ENCODE results near the gene WDR90. TPM values are rescaled to one million over a fixed set of nuclear protein-coding genes. Genes with fewer than 3 reads are reported as not detected.

WDR90 gene
- total and polyA plus RNA-seq, 2 experiments from 2014 or later: 25.9 to 42.2 TPM

DNA sequence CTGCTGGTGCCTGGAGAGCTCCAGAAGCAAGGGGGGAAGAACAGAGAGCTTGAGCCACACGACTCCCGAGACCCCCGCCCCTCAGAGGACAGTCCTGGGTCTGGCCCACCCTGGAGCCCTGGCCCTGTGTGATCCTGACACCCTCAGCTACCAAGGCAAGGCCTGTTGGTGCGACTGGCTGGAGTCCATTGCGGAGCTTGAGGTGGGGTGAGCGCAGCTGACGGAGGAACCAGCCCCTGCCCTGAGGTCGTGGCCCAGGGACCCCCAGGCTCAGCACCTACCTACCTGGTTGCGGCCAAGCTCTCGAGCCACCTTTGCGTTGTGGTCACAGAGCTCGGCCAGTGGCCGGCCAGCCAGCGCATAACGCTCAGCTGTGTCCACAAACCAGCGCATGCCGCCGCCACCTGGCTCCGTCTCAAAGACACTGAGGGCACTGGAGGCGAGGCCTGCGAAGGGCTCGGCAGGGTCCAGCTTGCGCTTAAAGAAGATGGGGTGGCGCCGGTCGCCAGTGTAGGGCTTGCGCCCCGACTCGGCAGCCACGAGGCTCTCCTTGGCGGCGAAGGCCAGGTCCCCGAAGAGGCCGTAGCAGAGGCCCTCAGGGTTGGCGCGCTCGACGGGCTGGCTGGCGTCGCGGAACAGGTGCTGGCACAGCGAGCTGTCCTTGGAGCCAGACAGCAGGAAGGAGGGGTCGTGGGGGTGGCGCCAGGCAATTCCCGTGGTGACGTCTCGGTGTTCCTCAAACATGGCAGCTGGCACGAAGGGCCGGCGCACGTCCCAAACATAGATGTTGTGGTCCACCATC, 37.5 kb downstream of the WDR90 start:
- Mint-ChIP-seq H3K27ac (no peak overlapping the region), H3K4me3 (no peak overlapping the region), H3K9me3 (no peaks in the 10 kb centered on the region; the same call in 1 of the 3 replicates), H3K4me1 (peaks cover 8% of the 10 kb centered on the region), H3K27me3 (ENCODE audit: insufficient read depth, low read depth, poor library complexity) (peaks cover 21% of the 10 kb centered on the region), H3K36me3 (ENCODE audit: low read depth) (peaks cover 26% of the 10 kb centered on the region)
- H3F3A ChIP-seq (replicated peaks; ENCODE audit: low read depth): peaks cover 16% of the 10 kb centered on the region
- H3K79me2 ChIP-seq (replicated peaks; ENCODE audit: insufficient read depth): no peaks in the 10 kb centered on the region; the same call in 1 of the 2 replicates
- H3K4me2 ChIP-seq: no peak overlapping the region
- no peaks in the 10 kb centered on the region for H3K9me2 ChIP-seq (ENCODE audit: insufficient read depth)
- DNase-seq (ENCODE audit: low spot score) (no peak), ATAC-seq (no peak)
- peaks cover 5% of the 10 kb centered on the region; the same call in 1 of the 2 replicates for H3K4me1 ChIP-seq (ENCODE audit: insufficient read depth)
- H3K27ac ChIP-seq (ENCODE audit: low read depth): no peak overlapping the region
- no peak overlapping the region for H3K4me3 ChIP-seq
- H3K36me3 ChIP-seq (ENCODE audit: insufficient read depth): no peaks in the 10 kb centered on the region; the same call in 1 of the 2 replicates
- H2AFZ ChIP-seq: no peak overlapping the region
- peaks cover 10% of the 10 kb centered on the region for H3K27me3 ChIP-seq (ENCODE audit: insufficient read depth)
- peaks cover 8% of the 10 kb centered on the region; the same call in 1 of the 2 replicates for H4K20me1 ChIP-seq (replicated peaks; ENCODE audit: insufficient read depth)
- TF ChIP-seq NANOG (IDR thresholded peaks at IDR 0.05; ENCODE audit: borderline replicate concordance): no peak
- TF ChIP-seq ZNF114 (CRISPR knock-in tag; IDR thresholded peaks at IDR 0.05): no peak
- TF ChIP-seq CREB1 (CRISPR knock-in tag; IDR thresholded peaks at IDR 0.05; ENCODE audit: low read depth): no peak
- no peak for TF ChIP-seq STAT1 (IDR thresholded peaks at IDR 0.05; ENCODE audit: unreplicated experiment)
- no peak for TF ChIP-seq EZH2 (IDR thresholded peaks at IDR 0.05; ENCODE audit: low read depth, unreplicated experiment)
- no peak for TF ChIP-seq POLR2AphosphoS5 (IDR thresholded peaks at IDR 0.05; ENCODE audit: low read depth)
- TF ChIP-seq, protein P1, sequence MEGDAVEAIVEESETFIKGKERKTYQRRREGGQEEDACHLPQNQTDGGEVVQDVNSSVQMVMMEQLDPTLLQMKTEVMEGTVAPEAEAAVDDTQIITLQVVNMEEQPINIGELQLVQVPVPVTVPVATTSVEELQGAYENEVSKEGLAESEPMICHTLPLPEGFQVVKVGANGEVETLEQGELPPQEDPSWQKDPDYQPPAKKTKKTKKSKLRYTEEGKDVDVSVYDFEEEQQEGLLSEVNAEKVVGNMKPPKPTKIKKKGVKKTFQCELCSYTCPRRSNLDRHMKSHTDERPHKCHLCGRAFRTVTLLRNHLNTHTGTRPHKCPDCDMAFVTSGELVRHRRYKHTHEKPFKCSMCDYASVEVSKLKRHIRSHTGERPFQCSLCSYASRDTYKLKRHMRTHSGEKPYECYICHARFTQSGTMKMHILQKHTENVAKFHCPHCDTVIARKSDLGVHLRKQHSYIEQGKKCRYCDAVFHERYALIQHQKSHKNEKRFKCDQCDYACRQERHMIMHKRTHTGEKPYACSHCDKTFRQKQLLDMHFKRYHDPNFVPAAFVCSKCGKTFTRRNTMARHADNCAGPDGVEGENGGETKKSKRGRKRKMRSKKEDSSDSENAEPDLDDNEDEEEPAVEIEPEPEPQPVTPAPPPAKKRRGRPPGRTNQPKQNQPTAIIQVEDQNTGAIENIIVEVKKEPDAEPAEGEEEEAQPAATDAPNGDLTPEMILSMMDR (conservative IDR thresholded peaks at IDR 0.05; ENCODE audit: low read depth in 2 of 2): no peak
- TF ChIP-seq ZNF331 (CRISPR knock-in tag; IDR thresholded peaks at IDR 0.05; ENCODE audit: low read depth): no peak
- TF ChIP-seq EZH2phosphoT487 (IDR thresholded peaks at IDR 0.05; ENCODE audit: unreplicated experiment): no peak
- TF ChIP-seq, protein P2, sequence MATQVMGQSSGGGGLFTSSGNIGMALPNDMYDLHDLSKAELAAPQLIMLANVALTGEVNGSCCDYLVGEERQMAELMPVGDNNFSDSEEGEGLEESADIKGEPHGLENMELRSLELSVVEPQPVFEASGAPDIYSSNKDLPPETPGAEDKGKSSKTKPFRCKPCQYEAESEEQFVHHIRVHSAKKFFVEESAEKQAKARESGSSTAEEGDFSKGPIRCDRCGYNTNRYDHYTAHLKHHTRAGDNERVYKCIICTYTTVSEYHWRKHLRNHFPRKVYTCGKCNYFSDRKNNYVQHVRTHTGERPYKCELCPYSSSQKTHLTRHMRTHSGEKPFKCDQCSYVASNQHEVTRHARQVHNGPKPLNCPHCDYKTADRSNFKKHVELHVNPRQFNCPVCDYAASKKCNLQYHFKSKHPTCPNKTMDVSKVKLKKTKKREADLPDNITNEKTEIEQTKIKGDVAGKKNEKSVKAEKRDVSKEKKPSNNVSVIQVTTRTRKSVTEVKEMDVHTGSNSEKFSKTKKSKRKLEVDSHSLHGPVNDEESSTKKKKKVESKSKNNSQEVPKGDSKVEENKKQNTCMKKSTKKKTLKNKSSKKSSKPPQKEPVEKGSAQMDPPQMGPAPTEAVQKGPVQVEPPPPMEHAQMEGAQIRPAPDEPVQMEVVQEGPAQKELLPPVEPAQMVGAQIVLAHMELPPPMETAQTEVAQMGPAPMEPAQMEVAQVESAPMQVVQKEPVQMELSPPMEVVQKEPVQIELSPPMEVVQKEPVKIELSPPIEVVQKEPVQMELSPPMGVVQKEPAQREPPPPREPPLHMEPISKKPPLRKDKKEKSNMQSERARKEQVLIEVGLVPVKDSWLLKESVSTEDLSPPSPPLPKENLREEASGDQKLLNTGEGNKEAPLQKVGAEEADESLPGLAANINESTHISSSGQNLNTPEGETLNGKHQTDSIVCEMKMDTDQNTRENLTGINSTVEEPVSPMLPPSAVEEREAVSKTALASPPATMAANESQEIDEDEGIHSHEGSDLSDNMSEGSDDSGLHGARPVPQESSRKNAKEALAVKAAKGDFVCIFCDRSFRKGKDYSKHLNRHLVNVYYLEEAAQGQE (IDR thresholded peaks at IDR 0.05; ENCODE audit: unreplicated experiment): no peak
- TF ChIP-seq, protein P3, sequence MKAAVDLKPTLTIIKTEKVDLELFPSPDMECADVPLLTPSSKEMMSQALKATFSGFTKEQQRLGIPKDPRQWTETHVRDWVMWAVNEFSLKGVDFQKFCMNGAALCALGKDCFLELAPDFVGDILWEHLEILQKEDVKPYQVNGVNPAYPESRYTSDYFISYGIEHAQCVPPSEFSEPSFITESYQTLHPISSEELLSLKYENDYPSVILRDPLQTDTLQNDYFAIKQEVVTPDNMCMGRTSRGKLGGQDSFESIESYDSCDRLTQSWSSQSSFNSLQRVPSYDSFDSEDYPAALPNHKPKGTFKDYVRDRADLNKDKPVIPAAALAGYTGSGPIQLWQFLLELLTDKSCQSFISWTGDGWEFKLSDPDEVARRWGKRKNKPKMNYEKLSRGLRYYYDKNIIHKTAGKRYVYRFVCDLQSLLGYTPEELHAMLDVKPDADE (IDR thresholded peaks at IDR 0.05): no peak
- TF ChIP-seq JUNB (IDR thresholded peaks at IDR 0.05; ENCODE audit: unreplicated experiment): no peak
- TF ChIP-seq, protein P4, sequence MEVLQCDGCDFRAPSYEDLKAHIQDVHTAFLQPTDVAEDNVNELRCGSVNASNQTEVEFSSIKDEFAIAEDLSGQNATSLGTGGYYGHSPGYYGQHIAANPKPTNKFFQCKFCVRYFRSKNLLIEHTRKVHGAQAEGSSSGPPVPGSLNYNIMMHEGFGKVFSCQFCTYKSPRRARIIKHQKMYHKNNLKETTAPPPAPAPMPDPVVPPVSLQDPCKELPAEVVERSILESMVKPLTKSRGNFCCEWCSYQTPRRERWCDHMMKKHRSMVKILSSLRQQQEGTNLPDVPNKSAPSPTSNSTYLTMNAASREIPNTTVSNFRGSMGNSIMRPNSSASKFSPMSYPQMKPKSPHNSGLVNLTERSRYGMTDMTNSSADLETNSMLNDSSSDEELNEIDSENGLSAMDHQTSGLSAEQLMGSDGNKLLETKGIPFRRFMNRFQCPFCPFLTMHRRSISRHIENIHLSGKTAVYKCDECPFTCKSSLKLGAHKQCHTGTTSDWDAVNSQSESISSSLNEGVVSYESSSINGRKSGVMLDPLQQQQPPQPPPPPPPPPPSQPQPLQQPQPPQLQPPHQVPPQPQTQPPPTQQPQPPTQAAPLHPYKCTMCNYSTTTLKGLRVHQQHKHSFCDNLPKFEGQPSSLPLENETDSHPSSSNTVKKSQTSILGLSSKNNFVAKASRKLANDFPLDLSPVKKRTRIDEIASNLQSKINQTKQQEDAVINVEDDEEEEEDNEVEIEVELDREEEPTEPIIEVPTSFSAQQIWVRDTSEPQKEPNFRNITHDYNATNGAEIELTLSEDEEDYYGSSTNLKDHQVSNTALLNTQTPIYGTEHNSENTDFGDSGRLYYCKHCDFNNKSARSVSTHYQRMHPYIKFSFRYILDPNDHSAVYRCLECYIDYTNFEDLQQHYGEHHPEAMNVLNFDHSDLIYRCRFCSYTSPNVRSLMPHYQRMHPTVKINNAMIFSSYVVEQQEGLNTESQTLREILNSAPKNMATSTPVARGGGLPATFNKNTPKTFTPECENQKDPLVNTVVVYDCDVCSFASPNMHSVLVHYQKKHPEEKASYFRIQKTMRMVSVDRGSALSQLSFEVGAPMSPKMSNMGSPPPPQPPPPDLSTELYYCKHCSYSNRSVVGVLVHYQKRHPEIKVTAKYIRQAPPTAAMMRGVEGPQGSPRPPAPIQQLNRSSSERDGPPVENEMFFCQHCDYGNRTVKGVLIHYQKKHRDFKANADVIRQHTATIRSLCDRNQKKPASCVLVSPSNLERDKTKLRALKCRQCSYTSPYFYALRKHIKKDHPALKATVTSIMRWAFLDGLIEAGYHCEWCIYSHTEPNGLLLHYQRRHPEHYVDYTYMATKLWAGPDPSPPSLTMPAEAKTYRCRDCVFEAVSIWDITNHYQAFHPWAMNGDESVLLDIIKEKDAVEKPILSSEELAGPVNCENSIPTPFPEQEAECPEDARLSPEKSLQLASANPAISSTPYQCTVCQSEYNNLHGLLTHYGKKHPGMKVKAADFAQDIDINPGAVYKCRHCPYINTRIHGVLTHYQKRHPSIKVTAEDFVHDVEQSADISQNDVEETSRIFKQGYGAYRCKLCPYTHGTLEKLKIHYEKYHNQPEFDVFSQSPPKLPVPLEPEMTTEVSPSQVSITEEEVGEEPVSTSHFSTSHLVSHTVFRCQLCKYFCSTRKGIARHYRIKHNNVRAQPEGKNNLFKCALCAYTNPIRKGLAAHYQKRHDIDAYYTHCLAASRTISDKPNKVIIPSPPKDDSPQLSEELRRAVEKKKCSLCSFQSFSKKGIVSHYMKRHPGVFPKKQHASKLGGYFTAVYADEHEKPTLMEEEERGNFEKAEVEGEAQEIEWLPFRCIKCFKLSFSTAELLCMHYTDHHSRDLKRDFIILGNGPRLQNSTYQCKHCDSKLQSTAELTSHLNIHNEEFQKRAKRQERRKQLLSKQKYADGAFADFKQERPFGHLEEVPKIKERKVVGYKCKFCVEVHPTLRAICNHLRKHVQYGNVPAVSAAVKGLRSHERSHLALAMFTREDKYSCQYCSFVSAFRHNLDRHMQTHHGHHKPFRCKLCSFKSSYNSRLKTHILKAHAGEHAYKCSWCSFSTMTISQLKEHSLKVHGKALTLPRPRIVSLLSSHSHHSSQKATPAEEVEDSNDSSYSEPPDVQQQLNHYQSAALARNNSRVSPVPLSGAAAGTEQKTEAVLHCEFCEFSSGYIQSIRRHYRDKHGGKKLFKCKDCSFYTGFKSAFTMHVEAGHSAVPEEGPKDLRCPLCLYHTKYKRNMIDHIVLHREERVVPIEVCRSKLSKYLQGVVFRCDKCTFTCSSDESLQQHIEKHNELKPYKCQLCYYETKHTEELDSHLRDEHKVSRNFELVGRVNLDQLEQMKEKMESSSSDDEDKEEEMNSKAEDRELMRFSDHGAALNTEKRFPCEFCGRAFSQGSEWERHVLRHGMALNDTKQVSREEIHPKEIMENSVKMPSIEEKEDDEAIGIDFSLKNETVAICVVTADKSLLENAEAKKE (CRISPR knock-in tag; IDR thresholded peaks at IDR 0.05): no peak
